Right hindlimb (tissue), 1 donor: ENCODE measurements around the gene PGLYRP3.

Experiments used
- DNase-seq: peaks from one replicate; pipeline ENCODE4 v3.0.0-alpha.2; 2018

PGLYRP3 gene

GRCh38 chr1:153310526-153310925 lies 2.2 kb downstream of the PGLYRP3 start:
- DNase-seq: no peak

- no peak for DNase-seq
Observed at GRCh38 chr1:153309441-153309840, 3.3 kb downstream of the PGLYRP3 start.

GRCh38 chr1:153308540-153308939 lies 4.2 kb downstream of the PGLYRP3 start:
- no peak for DNase-seq

- DNase-seq: no peak
Observed at GRCh38 chr1:153307221-153307600, 5.5 kb downstream of the PGLYRP3 start.

- DNase-seq: no peak
Observed at GRCh38 chr1:153306303-153307220, 6.2 kb downstream of the PGLYRP3 start.

- no peak for DNase-seq
Observed at GRCh38 chr1:153305682-153306081, 7.1 kb downstream of the PGLYRP3 start.

GRCh38 chr1:153302308-153302707 lies 10.4 kb downstream of the PGLYRP3 start:
- no peak for DNase-seq

- DNase-seq: no peak
Observed at GRCh38 chr1:153293851-153294250, 18.9 kb downstream of the PGLYRP3 start.

- no peak for DNase-seq
Observed at GRCh38 chr1:153293480-153293775, 19.3 kb downstream of the PGLYRP3 start.

- DNase-seq: no peak
Observed at GRCh38 chr1:153292740-153293479, 19.8 kb downstream of the PGLYRP3 start.

GRCh38 chr1:153292185-153292584 lies 20.6 kb downstream of the PGLYRP3 start:
- DNase-seq: no peak

GRCh38 chr1:153291514-153291913 lies 21.2 kb downstream of the PGLYRP3 start:
- DNase-seq: no peak

GRCh38 chr1:153288634-153289275 lies 24.0 kb downstream of the PGLYRP3 start:
- DNase-seq: no peak

GRCh38 chr1:153277852-153278251 lies 34.9 kb downstream of the PGLYRP3 start:
- no peak for DNase-seq

- DNase-seq: no peak
Observed at GRCh38 chr1:153272186-153272585, 40.6 kb downstream of the PGLYRP3 start.

- no peak for DNase-seq
Observed at GRCh38 chr1:153271711-153272110, 41.0 kb downstream of the PGLYRP3 start.

GRCh38 chr1:153265457-153265856 lies 47.3 kb downstream of the PGLYRP3 start:
- no peak for DNase-seq

GRCh38 chr1:153262462-153263157 lies 50.1 kb downstream of the PGLYRP3 start:
- no peak for DNase-seq

- DNase-seq: no peak
Observed at GRCh38 chr1:153262070-153262366, 50.7 kb downstream of the PGLYRP3 start.

GRCh38 chr1:153261281-153262069 lies 51.3 kb downstream of the PGLYRP3 start:
- DNase-seq: peak; percentile 64

GRCh38 chr1:153260585-153261280 lies 52.0 kb downstream of the PGLYRP3 start:
- peak; percentile 26 for DNase-seq

- no peak for DNase-seq
Observed at GRCh38 chr1:153259387-153259786, 53.4 kb downstream of the PGLYRP3 start, which contains the start of gene LORICRIN. Gene LORICRIN (plus strand): TSS chr1:153259687. CDS start chr1:153260950, 1,263 bp downstream.
